GM08714 (cell line): Measurements from ENCODE around the gene RFX1.

Experiments
- H3K4me3 ChIP-seq: fragments of 200-500 bp; sonication (Bioruptor generic); 2 replicates; pipeline ENCODE4 v1.5.1; 2014; ENCODE audit warnings: mild to moderate bottlenecking, low read length, inconsistent platforms
- ZNF274 ChIP-seq: IDR thresholded peaks from 2 replicates; pipeline ENCODE4 v1.6.1; 2012; ENCODE audit warnings: mild to moderate bottlenecking, low read depth, low read length

The RFX1 gene

GRCh38 chr19:13993590-13994300 lies 12.4 kb downstream of the RFX1 start:
- TF ChIP-seq ZNF274, result no peak
- H3K4me3 ChIP-seq, result no peak overlapping the region

DNA sequence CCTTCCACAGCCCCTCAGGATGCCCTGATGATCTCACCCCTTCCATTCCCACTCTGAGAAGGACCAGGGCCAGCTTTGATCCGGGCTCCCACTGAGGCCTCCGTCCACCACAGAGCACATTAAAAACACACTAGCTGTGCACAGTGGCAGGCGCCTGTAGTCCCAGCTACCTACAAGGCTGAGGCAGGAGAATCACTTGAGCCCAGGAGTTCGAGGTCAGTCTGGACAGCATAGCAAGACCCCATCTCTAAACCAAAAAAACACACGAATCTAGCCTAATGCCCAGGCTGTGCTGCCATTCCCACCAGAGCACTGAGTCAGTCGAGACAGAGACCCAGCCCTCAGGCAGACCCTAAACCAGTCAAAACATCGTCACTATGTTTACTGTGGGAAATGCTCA lies 14.1 kb downstream of the RFX1 start:
- no peak overlapping the region for H3K4me3 ChIP-seq
- TF ChIP-seq ZNF274, result no peak

DNA sequence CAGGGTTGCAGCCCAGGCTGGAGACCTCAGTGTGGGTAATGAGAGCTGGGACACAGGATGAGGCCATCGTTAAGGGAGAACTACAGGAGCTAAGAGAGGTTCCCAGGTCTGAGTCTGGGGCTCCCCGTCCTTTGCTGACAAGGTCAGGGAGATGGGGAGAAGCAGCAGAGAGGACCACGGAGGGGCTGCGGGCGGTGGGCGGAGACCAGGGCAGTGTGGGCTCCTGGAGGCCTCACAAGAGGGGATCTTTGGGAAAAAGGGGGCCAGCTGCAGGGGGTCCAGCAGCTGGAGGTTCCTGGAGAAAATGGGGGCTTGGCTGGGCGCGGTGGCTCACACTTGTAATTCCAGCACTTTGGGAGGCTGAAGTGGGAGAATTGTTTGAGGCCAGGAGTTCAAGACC lies 16.0 kb downstream of the RFX1 start:
- no peak overlapping the region for H3K4me3 ChIP-seq
- TF ChIP-seq ZNF274, result no peak

DNA sequence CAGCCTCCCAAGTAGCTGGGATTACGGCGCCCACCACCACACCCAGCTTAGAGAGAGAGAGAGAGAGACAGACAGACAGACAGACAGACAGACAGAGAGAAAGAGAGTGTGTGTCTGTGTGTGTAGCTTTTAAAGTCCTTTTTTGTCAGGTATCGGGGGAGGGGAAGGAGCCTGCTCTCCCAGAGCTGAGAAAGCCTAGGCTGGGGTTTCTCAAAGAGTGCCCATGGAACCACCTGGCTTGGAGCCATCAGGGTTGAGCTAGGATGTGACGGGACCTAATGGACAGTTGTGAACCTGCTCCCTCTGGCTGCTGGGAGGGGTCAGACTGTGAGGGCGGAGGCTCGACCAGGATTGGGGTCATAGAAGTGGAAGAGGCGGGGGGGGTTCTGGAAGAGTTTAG lies 16.6 kb downstream of the RFX1 start:
- H3K4me3 ChIP-seq, result no peak overlapping the region
- no peak for TF ChIP-seq ZNF274

- no peak for TF ChIP-seq ZNF274
- no peak overlapping the region; the same call in 1 of the 2 replicates for H3K4me3 ChIP-seq
Measured at GRCh38 chr19:13987101-13987890, 18.8 kb downstream of the RFX1 start.

DNA sequence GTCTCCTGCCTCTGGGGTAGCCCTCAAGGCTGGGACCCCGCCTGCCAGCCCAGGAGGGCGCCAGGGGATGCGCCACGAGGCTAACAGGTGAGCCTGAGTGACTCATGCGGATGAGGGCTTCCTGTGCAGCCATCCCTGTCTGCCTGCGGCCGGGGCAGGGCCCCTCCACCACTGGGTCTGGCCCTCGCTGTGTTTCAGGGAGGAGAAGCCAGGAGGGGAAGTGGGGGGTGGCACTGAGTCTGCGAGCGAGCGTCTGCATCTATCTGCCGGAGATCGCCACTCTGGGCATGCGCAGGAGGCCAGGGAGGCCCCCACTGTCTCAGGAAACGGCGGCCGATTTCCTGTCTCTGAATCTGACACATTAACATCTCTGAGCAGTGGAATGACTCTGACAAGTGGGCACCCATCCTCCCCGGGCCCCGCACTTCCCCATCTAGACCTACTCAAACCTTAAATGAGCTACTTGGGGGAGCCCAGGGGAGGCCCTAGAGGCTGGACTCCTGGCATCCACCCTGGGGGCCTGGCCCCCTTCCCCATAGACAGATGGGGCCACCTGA lies 19.7 kb downstream of the RFX1 start:
- no peak overlapping the region; the same call in 1 of the 2 replicates for H3K4me3 ChIP-seq
- TF ChIP-seq ZNF274, result no peak

DNA sequence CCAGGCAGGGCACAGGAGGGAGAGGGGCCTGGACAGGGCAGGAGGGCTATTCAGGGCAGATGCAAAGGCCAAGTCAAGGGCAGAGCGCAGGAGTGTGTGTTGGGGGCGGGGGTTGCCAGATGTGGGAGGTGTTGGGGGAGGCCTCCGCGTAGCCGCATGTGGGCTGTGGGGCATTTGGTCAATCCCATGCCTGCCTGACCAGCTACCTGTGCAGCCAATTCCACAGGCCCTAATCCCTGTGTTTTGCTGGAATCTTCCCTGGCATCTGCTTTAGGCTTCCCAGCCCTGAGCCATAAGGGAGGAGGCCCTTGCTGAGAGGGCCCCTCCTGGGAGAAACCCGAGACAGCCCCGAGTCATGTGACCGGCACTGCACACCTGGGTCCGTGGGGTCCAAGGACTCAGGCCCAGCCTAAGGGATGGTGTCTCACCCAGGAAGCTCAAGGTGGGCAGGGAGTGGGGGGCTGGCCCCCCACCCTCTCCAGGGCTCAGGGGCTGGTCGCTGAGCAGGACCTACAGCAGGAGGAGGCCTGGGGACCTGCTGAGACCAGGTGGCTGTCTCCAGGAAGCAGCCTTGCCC lies 20.3 kb downstream of the RFX1 start:
- no peak overlapping the region for H3K4me3 ChIP-seq
- no peak for TF ChIP-seq ZNF274

- H3K4me3 ChIP-seq, result no peak overlapping the region
- TF ChIP-seq ZNF274, result no peak
Measured at GRCh38 chr19:13984875-13985741, 21.0 kb downstream of the RFX1 start.

- no peak overlapping the region for H3K4me3 ChIP-seq
- no peak for TF ChIP-seq ZNF274
Measured at GRCh38 chr19:13984186-13984585, 21.9 kb downstream of the RFX1 start.

DNA sequence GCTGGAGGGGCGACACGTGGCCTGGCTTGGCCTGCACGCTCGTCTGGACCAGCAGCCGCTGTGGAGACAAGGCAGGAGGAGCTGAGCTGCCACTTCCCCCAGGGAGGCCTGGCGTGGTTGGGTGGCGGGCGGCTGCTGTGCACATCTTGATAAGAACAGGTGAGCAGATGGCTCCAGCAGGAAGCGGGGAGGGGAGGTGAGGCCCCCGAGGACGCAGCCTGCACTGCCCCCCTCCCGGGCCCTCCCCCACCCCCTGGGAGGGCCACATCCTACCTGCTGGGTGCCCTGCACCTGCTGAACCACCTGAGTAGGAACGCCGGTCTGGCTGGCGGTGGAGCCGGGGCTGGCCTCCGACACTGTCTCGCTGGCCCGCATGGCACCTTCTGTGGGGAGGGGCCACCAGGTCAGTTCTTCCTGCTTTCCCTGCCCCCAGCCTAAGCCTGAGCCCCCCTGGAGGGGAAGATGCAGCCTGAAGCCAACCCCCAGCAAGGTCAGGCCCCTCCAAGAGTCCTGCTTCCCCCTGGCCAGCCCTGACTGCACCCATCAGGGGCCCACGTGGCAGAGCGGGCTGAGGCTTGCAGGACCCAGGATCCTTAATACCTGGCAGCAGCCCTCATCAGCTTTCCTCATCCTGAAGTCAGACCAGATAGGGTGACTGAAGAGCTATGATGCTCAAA lies 22.8 kb downstream of the RFX1 start:
- TF ChIP-seq ZNF274, result no peak
- H3K4me3 ChIP-seq, result no peak overlapping the region

DNA sequence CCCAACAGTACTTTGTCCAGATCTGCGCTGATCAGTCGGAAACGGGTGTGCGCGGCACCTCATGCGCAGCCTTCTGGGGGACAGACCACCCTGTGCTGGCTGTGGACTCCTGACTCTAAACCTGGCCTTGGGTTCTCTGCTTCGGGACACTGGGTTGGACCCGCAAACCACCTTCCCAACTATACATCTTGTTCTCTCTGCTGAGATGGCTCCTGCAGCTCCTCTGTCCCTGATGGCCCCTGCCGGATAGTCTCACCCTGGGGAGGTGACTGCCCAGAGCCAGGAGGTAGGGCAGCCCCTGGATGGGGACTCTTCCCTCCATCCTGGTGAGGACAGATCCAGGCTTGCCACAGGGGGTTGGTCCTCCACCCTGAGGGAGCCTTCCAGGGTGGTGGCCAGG lies 23.3 kb downstream of the RFX1 start:
- no peak for TF ChIP-seq ZNF274
- H3K4me3 ChIP-seq, result no peak overlapping the region

DNA sequence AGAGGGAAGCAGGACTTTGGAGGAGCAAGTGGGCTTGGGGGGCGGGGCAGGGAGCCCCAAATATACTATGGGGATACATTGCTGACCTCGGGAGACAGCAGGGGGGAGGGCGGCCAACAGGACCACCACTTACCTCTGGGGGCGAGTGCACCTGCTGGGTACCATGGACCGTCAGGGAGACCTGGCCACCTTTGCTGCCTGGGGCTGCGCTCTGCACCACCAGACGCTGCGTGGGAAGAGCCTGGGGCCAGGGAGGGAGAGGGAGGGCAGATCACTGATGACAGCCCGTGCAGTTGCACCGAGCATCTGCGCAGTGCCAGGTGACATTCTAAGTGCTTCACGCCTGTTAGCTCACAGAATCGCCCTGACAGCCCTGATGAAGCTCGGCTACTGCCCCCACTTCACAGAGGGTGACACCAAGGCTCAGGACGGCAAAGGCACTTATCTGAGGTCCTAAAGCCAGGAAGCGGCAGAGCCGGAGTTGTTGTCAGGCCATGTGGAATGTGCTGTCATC lies 24.1 kb downstream of the RFX1 start:
- no peak for TF ChIP-seq ZNF274

GRCh38 chr19:13981467-13981866 lies 24.7 kb downstream of the RFX1 start:
- H3K4me3 ChIP-seq, result no peak overlapping the region
- no peak for TF ChIP-seq ZNF274

More for the DNA sequence above, 24.1 kb downstream of the RFX1 start:
- no peak overlapping the region for H3K4me3 ChIP-seq
